Left kidney (tissue), 8 donors: ENCODE results near the gene ETFDH. TPM values are rescaled to one million over a fixed set of nuclear protein-coding genes. Genes with fewer than 3 reads are reported as not detected.
"Not testable (repeated sequence)": the region's sequence is repeated elsewhere in the genome, so short reads cannot be mapped to it uniquely, and the experiment has no call there.

ENCODE experiments used
- DNase-seq: peaks from one replicate; pipeline ENCODE4 v3.0.0-alpha.2; 2013
- long read RNA-seq, 8 donors: transcript quantifications; one replicate each; lab custom pipeline, GENCODE V29; 2026
- polyA plus RNA-seq: library from polyadenylated mRNA; unstranded; fragments of 120-200 nt; gene quantifications from one replicate; pipeline ENCODE4 v1.2.1, GENCODE V29; 2013; ENCODE audit not compliant: insufficient read length

Gene ETFDH
- polyA plus RNA-seq: 37.9 TPM
- long read RNA-seq, donor 1, partial matches to known transcripts: 36 of 70 reads
- long read RNA-seq, donor 1, other reads (novel, unspliced or antisense): 29 of 70 reads
- long read RNA-seq, donor 2, partial matches to known transcripts: 42 of 72 reads
- long read RNA-seq, donor 2, other reads (novel, unspliced or antisense): 26 of 72 reads
- long read RNA-seq, donor 3, partial matches to known transcripts: 16 of 30 reads
- long read RNA-seq, donor 3, other reads (novel, unspliced or antisense): 13 of 30 reads
- long read RNA-seq, donor 4, partial matches to known transcripts: 25 of 25 reads
- long read RNA-seq, donor 4, other reads (novel, unspliced or antisense): 0 of 25 reads
- long read RNA-seq, donor 5, partial matches to known transcripts: 92 of 96 reads
- long read RNA-seq, donor 5, other reads (novel, unspliced or antisense): 0 of 96 reads
- long read RNA-seq, donor 6, partial matches to known transcripts: 29 of 43 reads
- long read RNA-seq, donor 6, other reads (novel, unspliced or antisense): 13 of 43 reads
- long read RNA-seq, donor 7, partial matches to known transcripts: 58 of 99 reads
- long read RNA-seq, donor 7, other reads (novel, unspliced or antisense): 37 of 99 reads
- long read RNA-seq, donor 8, partial matches to known transcripts: 0 of 27 reads
- long read RNA-seq, donor 8, other reads (novel, unspliced or antisense): 24 of 27 reads

DNA sequence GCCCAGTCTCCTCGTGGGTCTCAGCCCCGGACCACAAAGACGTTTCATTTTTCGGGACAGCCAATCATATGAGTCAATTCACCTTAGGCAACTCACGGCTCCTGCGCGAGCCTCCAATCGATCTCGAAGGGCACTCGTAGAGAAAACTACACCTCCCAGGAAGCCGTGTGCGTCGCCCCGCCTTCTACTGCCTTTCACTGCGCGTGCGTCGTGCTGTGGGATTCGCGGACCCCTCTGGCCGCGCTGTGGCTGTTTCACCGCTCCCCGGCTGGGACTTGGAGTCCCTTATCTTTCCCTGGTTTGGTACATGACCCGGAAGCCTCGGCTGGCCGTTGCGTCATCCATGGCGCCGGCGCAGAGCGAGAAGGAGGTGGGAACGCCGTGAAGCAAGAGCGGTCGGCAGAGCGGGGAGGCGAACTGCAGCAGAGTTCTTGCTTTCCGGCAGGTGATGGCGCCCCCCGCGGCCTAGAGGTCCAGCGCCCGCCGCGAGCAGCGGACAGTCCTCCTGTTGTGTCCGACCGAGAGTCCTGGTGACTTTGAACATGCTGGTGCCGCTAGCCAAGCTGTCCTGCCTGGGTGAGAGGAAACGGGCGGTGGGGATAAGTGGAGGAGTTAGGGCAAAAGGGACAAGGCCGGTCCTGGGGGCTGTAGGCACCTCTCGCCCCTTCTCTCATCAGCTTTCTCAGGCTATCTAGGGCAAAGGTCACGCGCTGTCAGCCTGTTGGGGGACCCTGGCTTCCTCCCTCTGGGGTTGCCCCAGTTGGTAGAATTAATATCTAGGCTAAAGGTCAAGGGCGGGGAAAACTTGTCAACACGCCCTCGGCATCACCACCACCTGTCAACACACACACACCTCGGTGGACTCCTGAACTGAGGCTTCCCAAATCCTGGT is at the start of gene ETFDH:
Gene ETFDH (plus strand): TSS at position 382 of the 892 bp plus-strand sequence. CDS start 161 bp downstream, at position 543.
- peak; percentile 99 for DNase-seq

DNA sequence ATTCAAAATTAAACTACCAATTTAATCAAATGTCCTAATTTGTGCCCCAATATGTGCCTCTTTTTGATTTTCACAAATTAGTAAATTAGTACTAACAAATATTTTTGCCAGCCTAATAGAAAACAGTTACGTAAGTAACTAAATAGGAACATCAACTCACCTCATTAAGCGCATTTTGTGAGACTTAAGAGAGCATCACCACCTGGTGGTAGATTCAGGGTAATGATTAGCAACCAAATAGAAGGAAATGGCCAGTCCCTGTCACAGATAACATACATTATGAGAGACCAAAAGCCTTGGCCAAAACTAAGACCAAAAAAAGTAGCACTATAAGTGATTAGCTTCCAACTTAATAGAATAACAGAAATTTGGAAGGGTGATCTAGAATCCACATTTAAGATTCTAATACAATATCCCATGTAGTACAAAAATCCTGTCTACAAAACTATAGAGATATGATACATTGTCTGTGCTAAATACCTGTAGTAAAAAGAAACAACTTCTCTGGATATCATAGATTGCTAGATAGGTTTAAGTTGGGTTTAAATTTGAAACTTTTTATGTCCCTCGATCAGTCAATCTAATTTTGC is 47.1 kb upstream of the ETFDH start:
- peak; percentile 24 for DNase-seq

DNA sequence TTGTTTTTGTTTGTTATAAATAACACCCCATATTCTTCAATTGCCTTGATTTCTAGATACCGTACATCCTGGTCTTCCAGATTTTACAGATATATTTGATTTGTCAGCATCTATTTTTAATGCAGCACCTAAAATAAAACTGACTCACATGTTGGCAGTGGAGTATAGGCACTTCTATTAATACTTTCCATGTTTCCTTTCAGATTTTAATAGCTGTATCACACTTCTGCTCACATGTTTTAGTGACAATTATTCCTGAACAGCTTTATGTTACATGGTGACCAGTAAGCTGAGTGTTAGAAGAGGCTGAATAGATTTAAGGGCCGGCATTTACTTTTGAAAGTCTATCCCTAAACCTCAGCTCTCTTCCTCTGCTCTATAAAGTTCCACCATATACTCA is 46.6 kb upstream of the ETFDH start:
- DNase-seq: no peak

DNA sequence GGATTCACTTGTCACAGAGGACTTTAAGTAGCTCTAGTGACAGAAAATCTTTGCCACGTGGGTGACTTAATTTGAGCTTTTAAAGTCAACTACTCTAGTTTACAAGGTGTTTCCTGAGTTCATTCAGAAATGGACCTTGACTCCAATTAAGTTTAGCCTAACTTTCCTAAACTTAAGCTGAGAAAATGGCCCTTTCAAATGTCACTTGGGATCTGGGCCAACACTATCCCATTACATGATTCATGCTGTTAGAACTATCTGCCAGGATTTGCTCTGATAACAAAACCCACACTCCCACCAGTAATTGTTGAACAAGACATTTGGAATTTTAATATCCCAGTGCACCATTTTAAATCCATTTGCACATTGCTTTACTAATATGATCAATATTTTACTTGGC is 41.2 kb upstream of the ETFDH start:
- no peak for DNase-seq

DNA sequence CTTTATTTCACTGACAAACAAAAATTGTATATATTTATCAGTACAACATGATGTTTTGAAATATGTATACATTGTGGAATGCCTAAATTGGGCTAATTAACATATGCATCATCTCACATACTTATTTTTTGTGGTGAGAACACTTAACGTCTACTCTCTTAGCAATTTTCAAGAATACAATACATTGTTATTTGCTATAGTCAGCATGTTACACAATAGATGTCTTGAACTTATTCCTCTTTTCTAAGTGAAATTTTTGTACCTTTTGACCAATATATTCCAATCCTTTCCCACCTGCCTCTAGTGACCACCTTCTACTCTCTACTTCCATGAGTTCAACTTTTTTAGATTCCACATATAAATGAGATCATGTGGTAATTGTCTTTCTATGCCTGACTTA is 35.5 kb upstream of the ETFDH start:
- DNase-seq: no peak

DNA sequence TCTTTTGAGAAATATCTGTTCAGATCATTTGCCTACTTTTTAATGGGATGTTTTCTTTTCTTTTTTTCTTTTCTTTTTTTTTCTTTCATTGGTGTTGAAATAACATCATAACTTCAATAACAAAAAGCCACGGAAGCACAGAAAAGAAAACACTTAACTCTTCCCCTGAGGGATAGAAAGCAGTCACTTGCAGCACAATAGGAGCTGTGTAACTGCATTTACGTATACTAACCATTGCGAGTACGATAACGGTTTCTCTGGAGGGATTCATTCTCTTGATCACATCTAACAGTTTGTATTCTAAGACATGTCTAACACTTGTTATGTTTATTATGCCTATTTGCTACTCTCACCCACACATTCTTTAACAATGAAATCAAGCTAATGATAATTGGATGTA is 27.7 kb upstream of the ETFDH start:
- DNase-seq: no peak

DNA sequence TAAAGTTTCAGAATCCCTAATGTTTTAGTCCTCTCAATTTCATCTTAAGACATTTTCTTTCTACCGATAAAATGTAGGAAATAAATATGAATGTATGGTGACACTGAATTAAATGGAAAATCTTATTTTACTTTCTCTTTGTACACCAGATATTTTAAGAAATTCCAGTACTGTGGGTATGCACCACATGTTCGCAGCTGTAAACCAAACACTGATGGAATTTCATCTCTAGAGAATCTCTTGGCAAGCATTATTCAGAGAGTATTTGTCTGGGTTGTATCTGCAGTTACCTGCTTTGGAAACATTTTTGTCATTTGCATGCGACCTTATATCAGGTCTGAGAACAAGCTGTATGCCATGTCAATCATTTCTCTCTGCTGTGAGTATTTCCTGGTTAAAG is 27.3 kb upstream of the ETFDH start:
- no peak for DNase-seq

DNA sequence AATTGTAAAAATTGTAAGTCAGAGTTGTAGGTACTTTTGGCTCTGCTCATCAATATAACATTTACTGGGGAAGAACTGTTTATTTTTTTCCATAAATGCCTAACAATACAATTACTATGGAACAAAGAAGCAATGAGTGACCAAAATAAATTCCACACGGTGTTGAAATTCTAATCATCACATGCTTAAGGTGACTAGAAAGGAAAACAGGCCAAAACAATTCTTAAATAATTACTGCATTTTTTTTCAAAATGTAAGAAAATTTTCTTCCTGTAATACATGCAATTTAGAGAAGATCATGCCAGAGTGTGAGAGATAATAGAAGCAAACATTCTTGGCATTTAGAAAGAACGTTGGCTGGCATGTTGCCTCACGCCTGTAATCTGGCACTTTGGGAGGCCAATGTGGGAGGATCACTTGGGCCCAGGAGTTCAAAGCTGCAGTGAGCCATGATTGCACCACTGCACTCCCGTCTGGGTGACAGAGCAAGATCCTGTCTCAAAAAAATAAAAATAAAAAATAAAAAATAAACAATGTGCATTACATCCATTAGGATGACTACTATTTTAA is 22.9 kb upstream of the ETFDH start:
- no peak for DNase-seq

DNA sequence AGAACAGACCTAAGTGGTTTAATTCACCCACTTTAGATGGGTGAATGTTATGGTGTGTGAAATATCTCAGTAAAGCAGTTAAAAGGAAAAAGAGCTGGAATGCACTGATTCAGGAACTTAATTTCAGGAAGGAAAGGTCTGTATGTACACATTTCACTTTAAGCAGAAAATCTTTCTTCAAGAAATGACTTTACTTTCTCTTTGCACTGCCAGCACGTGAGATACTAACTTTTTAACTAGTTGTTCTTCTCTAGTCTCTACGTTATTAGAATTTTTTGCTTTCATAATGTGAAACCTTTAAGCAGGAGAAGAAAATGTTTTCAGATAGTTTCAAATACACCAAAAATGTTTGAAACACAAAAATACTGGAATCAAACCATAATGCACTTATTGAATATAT is 19.2 kb upstream of the ETFDH start:
- DNase-seq: no peak

DNA sequence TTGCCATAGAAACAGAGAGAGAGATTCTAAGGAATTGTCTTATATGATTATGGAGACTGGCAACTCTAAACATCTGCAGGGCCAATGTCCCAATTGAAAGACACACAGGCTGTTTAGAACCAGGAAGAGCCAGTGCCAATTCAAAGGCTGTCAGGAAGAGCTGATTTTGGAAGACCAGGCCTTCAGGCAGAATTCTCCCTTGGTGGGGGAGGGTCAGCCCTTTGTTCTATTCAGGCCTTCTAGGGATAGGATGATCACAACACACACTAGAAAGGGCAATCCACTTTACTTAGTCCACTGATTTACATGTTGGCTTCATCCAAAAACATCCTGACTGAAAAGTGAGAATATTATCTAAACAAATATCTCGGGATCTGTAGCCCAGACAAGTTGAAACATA is 15.7 kb upstream of the ETFDH start:
- DNase-seq: no peak

DNA sequence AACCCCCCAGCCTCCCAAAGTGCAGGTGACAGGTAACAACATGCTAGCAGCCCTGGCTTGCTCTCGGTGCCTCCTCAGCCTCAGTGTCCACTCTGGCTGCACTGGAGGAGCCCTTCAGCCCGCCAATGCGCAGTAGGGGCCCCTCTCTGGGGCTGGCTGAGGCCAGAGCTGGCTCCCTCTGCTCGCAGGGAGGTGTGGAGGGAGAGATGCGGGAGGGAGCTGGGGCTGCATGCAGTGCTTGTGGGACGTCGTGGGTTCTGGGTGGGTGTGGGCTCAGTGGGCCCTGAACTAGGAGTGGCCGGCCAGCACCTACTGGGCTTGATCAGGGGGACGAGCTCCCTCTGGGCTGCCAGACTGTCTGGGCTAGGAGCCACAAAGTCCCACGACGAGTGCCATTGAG is 14.8 kb upstream of the ETFDH start:
- no peak for DNase-seq

DNA sequence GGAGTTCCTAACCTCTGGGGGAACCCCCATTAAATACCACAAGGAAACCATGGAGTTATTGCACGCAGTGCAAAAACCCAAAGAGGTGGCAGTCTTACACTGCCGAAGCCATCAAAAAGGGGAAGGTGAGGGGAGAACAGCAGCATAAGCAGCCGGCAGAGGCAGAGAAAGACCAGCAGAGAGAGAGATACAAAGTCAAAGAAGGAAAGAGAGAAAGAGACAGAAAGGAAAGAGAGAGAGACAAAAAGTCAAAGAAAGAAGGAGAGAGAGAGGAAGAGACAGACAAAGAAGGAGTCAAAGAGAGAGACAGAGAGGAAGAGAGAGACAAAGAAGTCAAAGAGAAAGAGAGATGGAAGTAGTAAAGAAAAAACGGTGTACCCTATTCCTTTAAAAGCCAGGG is 8.8 kb upstream of the ETFDH start:
- not testable (repeated sequence) for DNase-seq

DNA sequence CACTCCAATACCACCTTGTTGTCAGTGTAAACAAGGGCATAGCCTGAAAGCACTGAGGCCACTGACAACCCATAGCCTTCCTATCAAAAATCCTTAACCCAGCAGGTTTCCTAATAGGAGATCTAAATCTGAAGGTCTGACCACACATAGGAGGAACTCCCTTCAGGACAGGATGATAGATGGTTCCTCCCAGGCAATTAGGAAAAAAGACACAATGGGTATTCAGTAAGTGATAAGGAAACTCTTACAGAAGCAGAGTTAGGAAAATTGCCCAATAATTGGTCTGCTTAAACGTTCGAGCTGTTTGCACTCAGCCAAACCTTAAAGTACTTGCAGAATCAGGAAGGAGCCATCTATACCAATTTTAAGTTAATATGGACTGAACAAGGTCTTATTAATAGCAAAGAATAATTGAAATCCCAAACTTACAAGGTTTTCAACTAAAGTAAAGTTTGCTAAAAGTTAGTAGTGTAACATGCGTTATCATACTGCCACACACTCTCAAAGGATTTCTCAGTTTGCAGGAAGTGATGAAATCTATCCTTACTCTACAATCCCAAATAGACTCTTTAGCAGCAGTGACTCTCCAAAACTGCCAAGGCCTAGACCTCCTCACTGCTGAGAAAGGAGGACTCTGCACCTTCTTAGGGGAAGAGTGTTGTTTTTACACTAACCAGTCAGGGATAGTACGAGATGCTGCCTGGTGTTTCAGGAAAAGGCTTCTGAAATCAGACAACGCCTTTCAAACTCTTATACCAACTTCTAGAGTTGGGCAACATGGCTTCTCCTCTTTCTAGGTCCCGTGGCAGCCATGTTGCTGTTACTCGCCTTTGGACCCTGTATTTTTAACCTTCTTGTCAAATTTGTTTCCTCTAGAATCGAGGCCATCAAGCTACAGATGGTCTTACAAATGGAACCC is 8.1 kb upstream of the ETFDH start:
- not testable (repeated sequence) for DNase-seq

DNA sequence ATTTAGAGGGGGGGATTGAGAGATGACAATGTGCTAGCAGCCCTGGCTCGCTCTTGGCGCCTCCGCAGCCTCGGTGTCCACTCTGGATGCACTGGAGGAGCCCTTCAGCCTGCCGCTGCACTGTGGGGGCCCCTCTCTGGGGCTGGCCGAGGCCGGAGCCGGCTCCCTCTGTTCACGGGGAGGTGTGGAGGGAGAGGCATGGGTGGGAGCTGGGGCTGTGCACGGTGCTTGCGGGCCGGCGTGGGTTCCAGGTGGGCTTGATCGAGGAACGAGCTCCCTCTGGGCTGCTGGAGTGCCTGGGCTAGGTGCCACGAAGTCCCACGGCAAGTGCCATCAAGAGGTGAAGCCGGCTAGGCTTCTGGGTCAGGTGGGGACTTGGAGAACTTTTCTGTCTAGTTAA is 7.3 kb upstream of the ETFDH start:
- DNase-seq: no peak

DNA sequence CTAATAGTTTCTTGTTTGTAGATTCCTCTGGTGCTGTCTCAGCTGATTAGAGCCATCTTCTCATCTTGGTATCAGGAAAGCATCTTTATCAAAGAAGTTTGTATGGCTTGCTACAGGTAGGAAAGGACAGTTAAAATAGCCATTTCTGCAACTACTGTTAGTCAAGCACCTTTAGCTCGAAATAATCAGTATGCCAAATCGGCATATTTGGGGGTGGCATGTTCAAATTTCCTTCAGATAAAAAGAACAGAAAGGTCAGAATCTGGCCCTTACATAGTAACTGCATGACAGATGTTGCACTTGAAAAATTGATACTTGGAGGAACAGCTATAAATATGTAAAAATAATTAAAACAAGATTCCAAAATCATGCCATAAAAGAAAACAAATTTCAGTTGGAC is 5.2 kb upstream of the ETFDH start:
- DNase-seq: no peak

DNA sequence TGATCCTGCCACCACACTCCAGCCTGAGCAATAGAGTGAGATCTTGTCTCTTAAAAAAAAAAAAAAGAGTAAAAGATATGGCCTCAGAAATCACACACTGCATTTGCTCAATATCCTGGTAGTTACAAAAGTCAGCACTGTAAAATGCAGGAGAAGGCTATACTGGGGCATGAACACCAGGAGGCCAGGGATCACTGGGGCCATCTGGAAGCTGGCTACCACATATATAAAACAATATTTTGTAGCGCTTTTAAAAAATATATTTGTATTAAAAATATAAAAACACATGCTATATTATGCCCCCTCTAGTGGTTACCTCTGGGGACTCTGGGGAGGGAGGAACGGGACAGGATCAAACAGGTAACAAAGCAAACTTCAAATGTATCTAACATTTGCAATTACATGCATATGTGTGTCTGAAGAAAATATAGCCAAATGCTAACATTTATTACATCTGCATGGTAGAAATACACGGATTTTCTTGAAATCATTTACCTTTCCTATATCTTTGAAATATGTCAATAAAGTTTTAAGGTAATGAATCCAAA is 4.4 kb upstream of the ETFDH start:
- DNase-seq: no peak

DNA sequence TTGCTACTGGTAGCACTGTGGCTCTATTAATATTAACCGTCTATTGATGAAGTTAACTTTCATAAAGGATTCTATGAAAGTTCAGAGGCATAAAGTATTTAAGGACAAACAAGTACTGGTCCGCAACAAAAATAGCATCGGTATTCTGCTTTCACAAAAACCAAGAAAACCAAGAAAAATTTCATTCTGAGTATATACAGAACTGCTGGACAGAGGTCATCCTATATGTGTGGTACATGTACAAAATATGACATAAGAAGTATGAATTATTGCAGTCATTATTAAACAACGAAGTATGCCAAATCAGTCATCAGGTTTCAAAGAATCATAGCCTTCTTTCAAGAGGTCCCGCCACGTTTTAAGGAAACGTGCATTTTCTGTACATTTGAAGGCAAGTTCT is 2.8 kb upstream of the ETFDH start:
- DNase-seq: no peak

DNA sequence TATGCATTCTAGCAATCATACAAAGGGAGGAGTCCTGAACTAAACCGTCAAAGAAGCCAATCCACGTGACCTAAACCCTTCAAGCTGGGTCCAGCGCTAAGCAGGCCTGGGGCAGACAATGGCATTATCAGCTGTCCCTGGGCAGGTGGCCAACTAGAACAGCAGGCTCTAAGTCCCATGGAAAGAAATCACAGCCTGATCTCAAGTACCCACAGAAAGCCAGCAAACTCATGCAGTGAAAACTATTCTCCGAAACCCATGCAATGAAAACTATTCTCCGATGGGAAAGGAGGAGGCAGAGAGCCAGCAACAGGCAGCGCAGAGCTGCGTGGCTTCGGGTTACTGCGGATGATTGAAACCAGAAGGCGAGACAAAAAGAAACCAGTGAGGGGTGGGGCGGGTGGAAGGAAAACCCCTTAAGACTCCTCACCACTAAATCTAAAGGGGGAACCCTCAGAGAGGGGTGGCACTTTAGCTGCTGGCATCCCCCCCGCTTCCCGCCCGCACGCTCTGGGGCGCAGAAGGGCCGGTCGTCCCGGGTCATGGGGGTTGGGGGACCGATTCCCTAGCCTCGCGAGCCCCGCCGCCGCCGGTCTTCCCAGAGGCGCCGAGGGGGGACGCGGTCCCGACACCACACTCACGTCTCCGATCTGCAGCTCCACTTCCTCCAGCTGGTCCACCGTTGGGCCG is 976 bp upstream of the ETFDH start:
- DNase-seq: peak; percentile 71

DNA sequence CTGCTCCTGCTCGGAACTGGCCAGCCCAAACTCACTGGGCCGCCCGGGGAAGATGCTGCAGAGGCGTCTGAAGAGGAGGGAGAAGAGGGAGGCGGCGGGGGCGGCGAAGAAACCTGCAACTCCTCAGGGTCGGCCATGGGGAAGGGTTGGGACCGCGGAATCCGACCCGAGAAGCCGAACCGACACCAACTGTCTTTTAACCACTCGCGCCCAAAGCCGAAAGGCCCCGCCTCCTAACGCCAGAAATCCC is 506 bp upstream of the ETFDH start, which contains the start of gene C4orf46:
Gene C4orf46 (minus strand): TSS at position 223 of the 250 bp plus-strand sequence. CDS start 86 bp downstream, at position 137.
- no peak for DNase-seq

DNA sequence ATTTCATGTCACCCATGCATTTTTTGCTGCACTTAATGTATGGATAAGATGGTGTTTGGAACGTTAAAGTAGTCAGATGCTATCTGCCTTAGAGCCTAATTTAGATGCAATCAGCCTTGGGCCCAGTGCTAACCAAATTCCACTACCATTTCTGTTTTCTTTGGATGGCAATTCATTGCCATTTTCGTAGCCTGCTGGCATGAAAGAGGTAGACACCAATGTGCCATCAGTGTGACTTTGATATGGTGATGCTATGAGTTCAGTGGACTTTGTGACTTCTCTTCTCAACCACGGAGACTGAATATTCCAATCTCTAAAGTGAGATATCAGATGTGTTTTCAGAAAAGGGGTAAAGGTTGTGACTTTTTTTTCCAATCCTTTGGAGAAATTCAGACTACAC is 1.5 kb downstream of the ETFDH start:
- no peak for DNase-seq
